GM20431 (cell line): ENCODE results near the gene HAAO.

Experiments
- in situ Hi-C: fragments of 300-500 bp; cut with MseI, MboI; formaldehyde crosslinking; loops from one replicate; pipeline ENCODE4 v1.15.0; 2020; ENCODE audit warnings: low sequenced_read_pairs; ENCODE audit not compliant: unreplicated experiment

HAAO gene

GRCh38 chr2:42794271-42795046 is 2.1 kb upstream of the HAAO start:
- in situ Hi-C loops: no loop called here

- in situ Hi-C loops: no loop called here
Measured at GRCh38 chr2:42793334-42794270, 1.2 kb upstream of the HAAO start.

- in situ Hi-C loops: no loop called here
Measured at GRCh38 chr2:42792087-42792582, 248 bp downstream of the HAAO start.

GRCh38 chr2:42791606-42792005 is 777 bp downstream of the HAAO start:
- in situ Hi-C loops: no loop called here

GRCh38 chr2:42789751-42790150 is 2.6 kb downstream of the HAAO start:
- in situ Hi-C loops: no loop called here

- in situ Hi-C loops: no loop called here
Measured at GRCh38 chr2:42788882-42789281, 3.5 kb downstream of the HAAO start.

- in situ Hi-C loops: no loop called here
Measured at GRCh38 chr2:42788478-42788793, 3.9 kb downstream of the HAAO start.

GRCh38 chr2:42787788-42788477 is 4.5 kb downstream of the HAAO start:
- in situ Hi-C loops: no loop called here

- in situ Hi-C loops: no loop called here
Measured at GRCh38 chr2:42787424-42787787, 5.0 kb downstream of the HAAO start.

- in situ Hi-C loops: no loop called here
Measured at GRCh38 chr2:42786561-42787345, 5.6 kb downstream of the HAAO start.

GRCh38 chr2:42784204-42784880 is 8.0 kb downstream of the HAAO start:
- in situ Hi-C loops: no loop called here

GRCh38 chr2:42783511-42783910 is 8.9 kb downstream of the HAAO start:
- in situ Hi-C loops: no loop called here

- in situ Hi-C loops: no loop called here
Measured at GRCh38 chr2:42781181-42781580, 11.2 kb downstream of the HAAO start.

- in situ Hi-C loops: no loop called here
Measured at GRCh38 chr2:42777883-42778805, 14.2 kb downstream of the HAAO start.

GRCh38 chr2:42775810-42776209 is 16.6 kb downstream of the HAAO start:
- in situ Hi-C loops: no loop called here

GRCh38 chr2:42775186-42775585 is 17.2 kb downstream of the HAAO start:
- in situ Hi-C loops: no loop called here

- in situ Hi-C loops: no loop called here
Measured at GRCh38 chr2:42771546-42772153, 20.7 kb downstream of the HAAO start.
